Activated CD8-positive, alpha-beta memory T cell treated with anti-CD3 and anti-CD28 coated beads, Interleukin-2, amount 10 ng/mL, durations not matched to agents 7 days and 5 days (primary cell): ENCODE measurements around the gene CTNNA3. TPM values are rescaled to one million over a fixed set of nuclear protein-coding genes. Genes with fewer than 3 reads are reported as not detected.

Experiments used
- ATAC-seq: fragments of 150-1000 bp; cut with Tn5 transposase; one replicate; pipeline ENCODE4 v1.10.0; 2021; ENCODE audit warnings: moderate library complexity
- CTCF ChIA-PET: fragments of 350-600 bp; sonication (Branson Sonifier 250); formaldehyde crosslinking; loops from one replicate; lab custom pipeline; 2021; ENCODE audit warnings: antibody characterized with exemption; lab: Charles Lee
- DNase-seq: peaks from one replicate; pipeline ENCODE4 v3.0.0-alpha.2; 2020
- H3K27ac Mint-ChIP-seq: one replicate; pipeline ENCODE4 v1.8.0; 2021; ENCODE audit warnings: mild to moderate bottlenecking, mixed read lengths
- H3K27me3 Mint-ChIP-seq: one replicate; pipeline ENCODE4 v1.8.0; 2021; ENCODE audit warnings: mixed read lengths
- H3K36me3 Mint-ChIP-seq: one replicate; pipeline ENCODE4 v1.8.0; 2021; ENCODE audit warnings: mild to moderate bottlenecking, mixed read lengths
- H3K4me1 Mint-ChIP-seq: one replicate; pipeline ENCODE4 v1.8.0; 2021; ENCODE audit warnings: mixed read lengths
- H3K4me3 Mint-ChIP-seq: one replicate; pipeline ENCODE4 v1.8.0; 2021; ENCODE audit warnings: mild to moderate bottlenecking, moderate library complexity, mixed read lengths
- H3K9me3 Mint-ChIP-seq: one replicate; pipeline ENCODE4 v1.8.0; 2022; ENCODE audit warnings: low read depth, mixed read lengths
- total RNA-seq, 2 experiments: library from RNA; stranded (reverse); gene quantifications; one replicate each; pipeline ENCODE4 v1.2.3, GENCODE V29; 2021

Gene CTNNA3
- total RNA-seq, 2 experiments from 2014 or later, result 0.61 TPM; not detected in 1

GRCh38 chr10:67659497-67659896, 36.5 kb downstream of the CTNNA3 start:
- H3K4me1 Mint-ChIP-seq, result no peaks in the 10 kb centered on the region
- ATAC-seq (no peak), DNase-seq (no peak)
- H3K27me3 Mint-ChIP-seq, result peaks cover 31% of the 10 kb centered on the region
- CTCF ChIA-PET, result no interaction called here
- no peak overlapping the region for H3K27ac Mint-ChIP-seq
- H3K9me3 Mint-ChIP-seq, result no peaks in the 10 kb centered on the region
- H3K36me3 Mint-ChIP-seq, result no peaks in the 10 kb centered on the region
- no peak overlapping the region for H3K4me3 Mint-ChIP-seq

GRCh38 chr10:67657775-67658174, 38.2 kb downstream of the CTNNA3 start:
- CTCF ChIA-PET, result interaction anchor here (0.8 kb wide), 1 partner anchor 1768 kb away, joined by 3 read pairs; no protein-coding TSS in a partner anchor

GRCh38 chr10:67650558-67650957, 45.4 kb downstream of the CTNNA3 start:
- CTCF ChIA-PET, result interaction anchor here (1.0 kb wide), 1 partner anchor 129 kb away, joined by 3 read pairs; no protein-coding TSS in a partner anchor
- no peaks in the 10 kb centered on the region for H3K4me1 Mint-ChIP-seq
- no peak overlapping the region for H3K27ac Mint-ChIP-seq
- DNase-seq, result no peak
- no peak for ATAC-seq
- no peak overlapping the region for H3K4me3 Mint-ChIP-seq
- no peaks in the 10 kb centered on the region for H3K9me3 Mint-ChIP-seq
- H3K27me3 Mint-ChIP-seq, result peaks cover 7% of the 10 kb centered on the region
- no peaks in the 10 kb centered on the region for H3K36me3 Mint-ChIP-seq

More at GRCh38 chr10:67657775-67658174, 38.2 kb downstream of the CTNNA3 start:
- Mint-ChIP-seq H3K36me3 (no peaks in the 10 kb centered on the region), H3K4me3 (no peak overlapping the region), H3K4me1 (no peaks in the 10 kb centered on the region), H3K27ac (no peak overlapping the region), H3K9me3 (no peaks in the 10 kb centered on the region), H3K27me3 (peaks cover 26% of the 10 kb centered on the region)
- DNase-seq (no peak), ATAC-seq (no peak)

GRCh38 chr10:67648613-67649229, 47.3 kb downstream of the CTNNA3 start:
- peaks cover 7% of the 10 kb centered on the region for H3K27me3 Mint-ChIP-seq
- no peak overlapping the region for H3K27ac Mint-ChIP-seq
- no peak for ATAC-seq
- H3K4me1 Mint-ChIP-seq, result no peaks in the 10 kb centered on the region
- no peaks in the 10 kb centered on the region for H3K36me3 Mint-ChIP-seq
- H3K4me3 Mint-ChIP-seq, result no peak overlapping the region
- DNase-seq, result no peak
- H3K9me3 Mint-ChIP-seq, result no peaks in the 10 kb centered on the region
- CTCF ChIA-PET, result no interaction called here

GRCh38 chr10:67630904-67631303, 65.1 kb downstream of the CTNNA3 start:
- peaks cover 30% of the 10 kb centered on the region for H3K27me3 Mint-ChIP-seq
- no peak overlapping the region for H3K4me3 Mint-ChIP-seq
- CTCF ChIA-PET, result no interaction called here
- no peaks in the 10 kb centered on the region for H3K4me1 Mint-ChIP-seq
- no peak overlapping the region for H3K27ac Mint-ChIP-seq
- ATAC-seq (no peak), DNase-seq (no peak)
- no peaks in the 10 kb centered on the region for H3K9me3 Mint-ChIP-seq
- no peaks in the 10 kb centered on the region for H3K36me3 Mint-ChIP-seq

- H3K9me3 Mint-ChIP-seq, result no peaks in the 10 kb centered on the region
- no peak for ATAC-seq
- CTCF ChIA-PET, result no interaction called here
- no peaks in the 10 kb centered on the region for H3K4me1 Mint-ChIP-seq
- no peak overlapping the region for H3K27ac Mint-ChIP-seq
- no peak overlapping the region for H3K4me3 Mint-ChIP-seq
- peaks cover 22% of the 10 kb centered on the region for H3K27me3 Mint-ChIP-seq
- no peak for DNase-seq
- H3K36me3 Mint-ChIP-seq, result no peaks in the 10 kb centered on the region
Measured at GRCh38 chr10:67629461-67629971, 66.5 kb downstream of the CTNNA3 start.

- Mint-ChIP-seq H3K27me3 (peaks cover 18% of the 10 kb centered on the region), H3K36me3 (peaks cover 1% of the 10 kb centered on the region), H3K4me3 (no peak overlapping the region), H3K9me3 (no peaks in the 10 kb centered on the region), H3K4me1 (peaks cover 4% of the 10 kb centered on the region), H3K27ac (no peak overlapping the region)
- CTCF ChIA-PET, result no interaction called here
- ATAC-seq (no peak), DNase-seq (no peak)
Measured at GRCh38 chr10:67622984-67623383, 73.0 kb downstream of the CTNNA3 start.

GRCh38 chr10:67622511-67622910, 73.5 kb downstream of the CTNNA3 start:
- no peak overlapping the region for H3K27ac Mint-ChIP-seq
- ATAC-seq, result no peak
- CTCF ChIA-PET, result no interaction called here

GRCh38 chr10:67621834-67622233, 74.2 kb downstream of the CTNNA3 start:
- H3K36me3 Mint-ChIP-seq, result peaks cover 1% of the 10 kb centered on the region
- CTCF ChIA-PET, result no interaction called here

More at GRCh38 chr10:67622511-67622910, 73.5 kb downstream of the CTNNA3 start:
- Mint-ChIP-seq H3K27me3 (peaks cover 18% of the 10 kb centered on the region), H3K36me3 (peaks cover 1% of the 10 kb centered on the region), H3K4me3 (no peak overlapping the region), H3K9me3 (no peaks in the 10 kb centered on the region), H3K4me1 (peaks cover 4% of the 10 kb centered on the region)
- no peak for DNase-seq

GRCh38 chr10:67618116-67618515, 77.9 kb downstream of the CTNNA3 start:
- no peak overlapping the region for H3K4me3 Mint-ChIP-seq
- peaks cover 20% of the 10 kb centered on the region for H3K27me3 Mint-ChIP-seq

More at GRCh38 chr10:67621834-67622233, 74.2 kb downstream of the CTNNA3 start:
- DNase-seq (no peak), ATAC-seq (no peak)
- Mint-ChIP-seq H3K4me1 (peaks cover 4% of the 10 kb centered on the region), H3K27me3 (peaks cover 20% of the 10 kb centered on the region), H3K4me3 (no peak overlapping the region), H3K9me3 (no peaks in the 10 kb centered on the region), H3K27ac (no peak overlapping the region)

GRCh38 chr10:67612577-67613537, 83.1 kb downstream of the CTNNA3 start:
- DNase-seq, result peak; percentile 92
- CTCF ChIA-PET, result interaction anchor here (1.2 to 3.2 kb wide), 3 partner anchors 12 to 167 kb away, joined by 3 to 11 read pairs (median 6); no protein-coding TSS in a partner anchor
- peaks cover 3% of the 10 kb centered on the region for H3K36me3 Mint-ChIP-seq
- peaks cover 32% of the 10 kb centered on the region for H3K27me3 Mint-ChIP-seq
- peak overlapping the region; percentile 58 for H3K4me3 Mint-ChIP-seq
- peaks cover 3% of the 10 kb centered on the region for H3K9me3 Mint-ChIP-seq
- H3K27ac Mint-ChIP-seq, result peak overlapping the region; percentile 85
- peaks cover 28% of the 10 kb centered on the region for H3K4me1 Mint-ChIP-seq
- ATAC-seq, result peak; percentile 100

More at GRCh38 chr10:67618116-67618515, 77.9 kb downstream of the CTNNA3 start:
- H3K9me3 Mint-ChIP-seq, result peaks cover 3% of the 10 kb centered on the region
- ATAC-seq, result no peak
- peaks cover 13% of the 10 kb centered on the region for H3K4me1 Mint-ChIP-seq
- peaks cover 4% of the 10 kb centered on the region for H3K36me3 Mint-ChIP-seq
- H3K27ac Mint-ChIP-seq, result no peak overlapping the region
- CTCF ChIA-PET, result no interaction called here
- no peak for DNase-seq

GRCh38 chr10:67612176-67612575, 83.8 kb downstream of the CTNNA3 start:
- Mint-ChIP-seq H3K36me3 (peaks cover 3% of the 10 kb centered on the region), H3K9me3 (peaks cover 3% of the 10 kb centered on the region), H3K27ac (peak overlapping the region; percentile 73), H3K4me3 (no peak overlapping the region), H3K27me3 (peaks cover 31% of the 10 kb centered on the region), H3K4me1 (peaks cover 34% of the 10 kb centered on the region)
- ATAC-seq (no peak), DNase-seq (no peak)
- CTCF ChIA-PET, result interaction anchor here (1.2 to 3.2 kb wide), 2 partner anchors 13 to 167 kb away, joined by 3 to 11 read pairs; no protein-coding TSS in a partner anchor
